Islet of Langerhans (tissue), 1 donor: ENCODE results near the gene GRK6.

ENCODE experiments used
- FAIRE-seq: peaks from one replicate; lab custom pipeline; 2011; peaks lifted over from hg19 to GRCh38; lab: Jason Lieb, UNC

Gene GRK6

DNA sequence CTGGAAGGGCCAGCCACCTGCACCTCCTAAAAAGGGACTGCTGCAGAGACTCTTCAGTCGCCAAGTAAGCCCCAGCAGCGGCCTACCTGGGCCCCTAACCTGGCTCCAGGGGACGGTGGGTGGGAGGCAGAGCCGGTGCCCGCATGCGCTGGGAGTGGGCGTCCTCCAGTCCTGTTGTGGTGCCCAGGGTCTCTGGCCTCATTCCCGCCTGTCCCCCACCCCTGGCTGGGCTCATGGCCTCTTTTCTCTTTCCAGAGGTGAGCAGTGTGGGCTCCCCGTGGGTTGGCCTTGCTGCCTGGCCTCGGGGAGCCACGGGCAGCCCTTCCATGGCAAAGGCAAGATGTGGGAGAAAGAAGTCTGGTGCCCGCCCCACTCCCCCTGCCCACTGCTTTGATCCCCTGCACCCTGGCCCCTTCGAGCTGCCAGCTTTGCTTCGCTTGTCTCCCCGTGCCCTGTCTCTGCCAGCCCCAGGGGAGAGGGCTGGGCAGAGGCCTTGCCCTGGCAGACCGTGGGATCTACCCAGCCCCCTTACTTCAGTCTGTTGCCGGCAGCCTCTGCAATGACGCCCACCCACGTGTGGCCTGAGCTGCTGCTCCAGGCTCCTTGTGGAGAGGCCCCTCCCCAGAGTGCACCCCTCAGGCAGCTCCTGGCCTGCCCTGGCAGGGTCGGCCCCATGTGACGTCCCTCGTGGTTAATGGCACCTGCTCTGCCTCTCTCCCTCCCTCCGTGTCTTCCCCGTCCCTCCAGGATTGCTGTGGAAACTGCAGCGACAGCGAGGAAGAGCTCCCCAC, 14.7 kb downstream of the GRK6 start:
- no peak for FAIRE-seq

DNA sequence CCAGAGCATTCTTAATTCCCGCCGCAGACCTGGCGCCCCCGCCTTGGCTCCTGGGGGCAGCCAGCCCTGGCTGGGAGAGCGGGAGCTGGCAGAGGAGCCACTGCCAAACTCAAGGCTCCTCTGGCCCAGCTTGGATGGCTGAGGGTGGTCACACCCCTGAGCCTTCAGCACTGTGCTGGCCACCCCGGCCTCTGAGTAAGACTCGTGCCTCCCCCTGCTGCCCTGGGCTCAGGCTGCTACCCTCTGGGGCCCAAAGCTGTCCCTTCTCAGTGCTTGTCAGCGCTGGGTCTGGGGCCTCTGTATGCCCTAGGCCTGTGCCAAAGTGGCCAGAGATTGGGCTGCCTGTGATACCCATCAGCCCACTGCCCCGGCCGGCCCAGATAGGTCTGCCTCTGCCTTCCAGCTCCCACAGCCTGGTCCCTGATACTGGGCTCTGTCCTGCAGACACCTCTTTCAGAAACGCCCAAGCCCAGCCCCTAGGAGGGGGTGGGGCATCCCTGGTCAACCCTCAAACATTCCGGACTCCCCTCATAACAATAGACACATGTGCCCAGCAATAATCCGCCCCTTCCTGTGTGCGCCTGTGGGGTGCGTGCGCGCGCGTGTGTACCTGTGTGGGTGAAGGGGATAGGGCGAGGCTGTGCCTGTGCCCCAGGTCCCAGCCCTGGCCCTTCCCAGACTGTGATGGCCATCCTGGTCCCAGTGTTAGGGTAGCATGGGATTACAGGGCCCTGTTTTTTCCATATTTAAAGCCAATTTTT, 15.8 kb downstream of the GRK6 start:
- no peak for FAIRE-seq

DNA sequence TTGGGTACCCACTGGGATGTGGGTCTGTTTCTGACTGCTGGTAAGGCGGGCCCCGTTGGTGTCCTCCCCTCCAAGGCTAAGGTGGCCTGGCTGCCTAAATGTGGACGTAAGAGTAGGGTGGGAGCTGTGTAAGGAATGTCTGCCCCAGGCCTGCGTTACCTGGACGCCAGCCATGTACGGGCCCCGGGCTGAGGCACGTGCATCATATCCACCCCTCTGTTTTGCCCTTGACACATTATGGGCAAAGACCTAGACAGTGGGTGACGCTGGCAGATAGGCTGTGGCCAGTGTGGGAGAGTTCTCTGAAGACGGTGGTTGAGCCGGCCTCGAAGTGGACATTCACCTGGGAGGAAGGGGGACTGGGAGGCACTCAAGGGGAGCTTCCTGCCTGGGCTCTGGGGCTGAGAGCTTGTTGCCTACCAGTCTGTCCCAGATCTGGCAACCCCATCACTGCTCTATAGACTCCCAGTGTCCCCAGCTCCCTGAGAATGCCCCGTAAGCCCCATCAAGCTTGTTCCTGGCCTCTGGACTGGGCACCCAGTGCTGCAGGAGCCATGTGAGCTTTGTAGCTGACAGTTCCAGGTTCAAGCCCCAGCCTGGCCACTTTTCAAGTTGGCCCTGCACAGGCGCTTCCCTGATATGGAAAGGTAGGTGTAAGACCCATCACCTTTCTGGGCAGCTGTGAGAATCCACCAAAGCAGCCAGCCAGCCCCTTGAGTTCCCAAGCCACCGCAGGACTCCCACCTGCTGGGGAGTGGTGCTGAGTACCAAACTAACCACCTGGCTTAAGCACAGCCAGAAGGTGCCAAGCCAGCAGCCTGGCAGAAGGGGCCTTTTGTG, 16.9 kb downstream of the GRK6 start:
- FAIRE-seq: no peak

DNA sequence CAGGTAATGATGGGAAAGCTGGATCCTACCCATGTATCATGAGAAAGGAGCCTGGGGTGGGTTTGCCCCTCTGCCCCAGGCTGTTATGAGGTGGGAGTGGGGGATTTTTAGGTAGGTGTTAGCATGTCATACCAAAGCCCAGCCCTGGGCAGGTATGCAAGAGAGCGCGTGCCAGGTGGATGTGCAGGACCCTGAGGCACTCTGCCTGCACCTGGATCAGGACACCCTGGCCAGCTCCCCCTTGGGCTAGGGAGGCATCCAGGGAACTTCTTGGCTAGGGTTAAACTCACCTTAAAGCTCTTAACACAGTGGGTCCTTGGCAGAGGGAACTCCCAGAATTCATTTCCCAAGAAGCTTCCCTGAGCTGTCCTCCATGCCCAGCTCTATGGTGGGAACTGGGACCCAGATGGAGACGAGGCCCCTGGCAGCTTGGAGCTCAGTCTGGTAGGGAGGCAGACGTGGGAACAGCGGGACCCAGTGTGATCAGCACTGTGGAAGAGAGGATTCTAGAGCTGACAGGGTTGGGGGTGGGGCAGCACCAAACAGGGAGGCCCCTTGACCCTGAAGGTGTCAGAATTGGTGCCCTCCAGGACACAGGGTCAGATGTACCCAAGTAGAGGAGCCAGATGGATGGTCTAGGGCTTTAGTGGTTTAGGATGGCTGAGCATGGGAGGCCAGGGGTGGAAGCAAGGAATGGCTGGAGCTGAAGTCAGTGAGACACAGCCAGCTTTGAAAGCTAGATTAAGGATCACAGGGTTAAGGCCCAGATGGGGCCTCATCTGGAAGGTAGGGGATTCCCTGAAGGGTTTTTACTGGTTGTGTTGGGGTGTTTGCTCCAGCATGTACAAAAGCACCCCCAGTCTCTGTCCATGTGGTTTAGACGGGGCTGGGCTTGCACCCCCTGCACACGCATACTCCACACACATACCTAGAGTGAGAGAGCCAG, 17.9 kb downstream of the GRK6 start:
- FAIRE-seq: no peak

DNA sequence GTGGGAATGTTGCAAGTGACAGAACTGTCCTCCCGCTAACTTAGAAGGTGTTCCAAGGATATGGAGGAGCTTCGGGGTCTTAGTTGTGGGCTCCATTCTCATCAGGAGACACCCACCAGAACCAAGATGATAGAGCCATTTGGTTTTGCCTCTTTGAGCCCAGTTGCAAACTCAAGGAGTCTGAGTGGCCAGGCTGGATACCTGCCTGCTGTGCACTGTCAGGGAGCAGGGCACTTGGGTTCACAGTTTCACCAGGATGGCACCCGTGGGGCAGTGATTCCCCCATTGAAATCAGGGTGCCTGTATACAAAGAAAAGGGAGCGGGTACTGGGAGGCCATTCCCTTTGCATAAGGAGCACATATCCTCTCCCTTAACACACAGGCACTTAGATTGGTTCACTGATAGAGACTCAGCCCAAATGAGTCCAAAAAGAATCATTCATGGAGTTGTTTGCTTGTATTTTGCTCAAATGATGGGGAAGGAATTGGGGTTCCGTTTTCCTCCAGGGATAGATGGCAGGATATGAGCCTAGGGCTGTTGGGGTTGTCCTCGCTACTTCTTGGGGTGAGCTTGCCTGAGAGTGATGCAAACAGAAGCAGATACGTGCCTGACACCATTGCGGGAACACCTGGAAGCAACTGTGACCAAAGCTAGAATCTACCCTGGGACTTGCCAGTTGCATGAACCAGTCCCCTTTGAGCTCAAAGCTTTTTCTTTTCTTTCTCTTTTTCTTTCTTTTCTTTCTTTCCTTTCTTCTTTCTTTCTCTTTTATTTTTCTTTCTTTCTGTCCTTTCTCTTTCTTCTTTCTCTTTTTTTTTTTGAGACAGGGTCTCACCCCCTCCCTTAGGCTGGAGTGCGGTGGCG, 18.8 kb downstream of the GRK6 start:
- no peak for FAIRE-seq

- FAIRE-seq: no peak
These were observed 19.4 kb downstream of the GRK6 start for GRCh38 chr5:177445917-177446199.

DNA sequence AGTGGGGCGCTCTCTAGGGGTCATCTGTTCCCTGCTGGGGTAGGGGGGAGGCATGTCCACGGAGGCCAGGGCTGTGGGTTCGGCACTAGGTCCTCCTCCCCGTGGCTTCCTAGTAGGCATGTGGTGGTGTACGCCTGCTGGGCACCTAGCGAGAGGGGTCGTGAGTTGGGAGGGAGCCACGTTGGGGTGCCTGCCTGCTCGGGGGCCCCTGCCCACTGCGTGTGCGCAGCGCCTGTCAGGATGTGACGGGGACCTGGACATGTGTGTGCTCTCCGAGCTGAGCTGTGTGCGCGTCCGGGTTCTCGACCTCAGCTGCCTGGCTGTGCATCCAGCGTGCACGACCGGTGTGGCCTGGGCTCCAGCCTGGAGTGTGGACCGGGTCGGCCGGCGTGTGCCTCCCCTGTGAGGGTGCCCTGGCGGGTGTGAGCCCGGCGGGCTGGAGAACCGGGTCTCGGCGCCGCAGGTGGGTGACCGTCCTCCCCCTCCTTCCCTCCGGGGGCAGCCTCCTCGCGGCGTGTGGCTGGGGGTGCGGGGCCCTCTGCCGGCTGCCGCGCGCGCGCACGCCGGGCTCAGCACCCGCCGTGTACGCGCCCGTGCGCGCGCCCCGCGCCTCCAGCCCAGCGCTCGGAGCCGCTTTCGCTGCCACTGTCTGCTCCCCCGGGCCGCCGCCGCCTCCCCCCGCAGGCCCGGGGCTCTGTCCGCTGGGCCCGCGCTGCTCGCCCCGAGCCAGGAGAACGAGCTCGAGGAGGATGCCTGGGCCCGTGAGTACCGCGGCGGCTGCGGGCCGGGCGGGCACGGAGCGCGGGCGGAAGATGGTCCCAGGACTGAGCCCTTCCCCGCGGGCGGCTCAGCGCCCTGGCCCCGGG, 20.0 kb downstream of the GRK6 start, which contains the start of gene PRR7:
TSS of gene PRR7 (plus strand) at position 615 of the 866 bp plus-strand sequence. CDS start 8,254 bp downstream, outside the sequence.
- FAIRE-seq: no peak

DNA sequence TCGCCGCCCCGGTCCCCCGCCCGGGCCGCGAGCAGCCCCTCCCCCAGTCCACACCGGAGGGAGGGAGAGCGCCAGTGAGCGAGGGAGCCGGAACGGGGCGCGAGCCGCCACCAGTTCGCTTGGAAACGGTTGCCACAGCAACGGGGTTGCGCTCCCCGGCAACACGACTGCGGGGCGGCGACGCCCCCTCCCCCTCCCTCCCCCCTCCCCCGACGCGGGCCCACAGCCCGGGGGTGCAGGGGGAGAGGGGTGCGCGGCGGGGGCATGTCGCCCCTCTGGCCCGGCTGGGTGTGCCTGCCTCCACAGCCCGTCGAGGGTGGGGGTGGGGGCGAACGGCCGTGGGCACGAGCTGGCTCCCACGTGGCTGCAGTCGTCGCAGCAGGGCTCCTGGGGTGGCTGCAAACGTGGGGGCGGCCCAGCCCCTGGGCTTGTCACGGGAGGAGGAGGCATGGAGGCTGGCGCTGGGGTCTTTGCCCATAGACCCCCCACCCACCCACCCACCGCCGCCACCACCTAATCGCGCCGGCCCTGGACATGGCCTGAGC, 20.7 kb downstream of the GRK6 start:
- FAIRE-seq: no peak

- FAIRE-seq: no peak
These were observed 21.3 kb downstream of the GRK6 start for GRCh38 chr5:177447611-177448243.

- no peak for FAIRE-seq
These were observed 21.9 kb downstream of the GRK6 start for GRCh38 chr5:177448244-177448950.

- FAIRE-seq: no peak
These were observed 22.9 kb downstream of the GRK6 start for GRCh38 chr5:177449140-177450061.

GRCh38 chr5:177450667-177451424, 24.4 kb downstream of the GRK6 start:
- FAIRE-seq: no peak

GRCh38 chr5:177452688-177453638, 26.5 kb downstream of the GRK6 start:
- FAIRE-seq: no peak

DNA sequence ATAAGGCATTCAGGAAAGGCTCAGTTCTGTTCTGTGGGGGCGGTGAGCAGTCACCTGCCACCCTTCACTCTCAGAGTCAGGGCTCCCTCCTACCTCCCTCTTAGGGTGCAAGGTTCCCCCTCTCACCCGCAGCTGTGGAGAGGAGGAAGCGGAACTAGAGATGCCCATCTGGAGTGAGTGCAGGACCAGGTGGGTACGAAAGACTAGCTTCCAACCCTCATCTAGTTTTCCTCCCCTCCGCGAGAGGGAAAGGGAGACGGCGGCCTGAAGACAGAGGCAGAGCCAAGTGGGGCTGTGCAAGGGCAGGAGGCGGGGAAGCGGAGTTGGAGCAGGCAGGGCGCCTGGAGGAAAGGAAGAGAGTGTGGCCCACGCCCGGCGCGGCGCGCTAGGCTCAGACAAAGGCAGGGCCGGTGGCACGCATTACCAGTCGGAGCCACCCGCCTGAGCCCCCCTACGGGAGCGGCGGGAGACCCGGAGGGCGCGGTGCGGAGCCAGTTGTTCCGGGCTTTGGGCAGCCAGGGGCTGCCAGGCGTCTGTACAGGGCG, 27.4 kb downstream of the GRK6 start:
- no peak for FAIRE-seq
